ENCODE results near the gene ALS2. TPM values are rescaled to one million over a fixed set of nuclear protein-coding genes. Genes with fewer than 3 reads are reported as not detected.

ALS2 gene
- total RNA-seq, result 11.6 and 14.2 TPM in 2 replicates

DNA sequence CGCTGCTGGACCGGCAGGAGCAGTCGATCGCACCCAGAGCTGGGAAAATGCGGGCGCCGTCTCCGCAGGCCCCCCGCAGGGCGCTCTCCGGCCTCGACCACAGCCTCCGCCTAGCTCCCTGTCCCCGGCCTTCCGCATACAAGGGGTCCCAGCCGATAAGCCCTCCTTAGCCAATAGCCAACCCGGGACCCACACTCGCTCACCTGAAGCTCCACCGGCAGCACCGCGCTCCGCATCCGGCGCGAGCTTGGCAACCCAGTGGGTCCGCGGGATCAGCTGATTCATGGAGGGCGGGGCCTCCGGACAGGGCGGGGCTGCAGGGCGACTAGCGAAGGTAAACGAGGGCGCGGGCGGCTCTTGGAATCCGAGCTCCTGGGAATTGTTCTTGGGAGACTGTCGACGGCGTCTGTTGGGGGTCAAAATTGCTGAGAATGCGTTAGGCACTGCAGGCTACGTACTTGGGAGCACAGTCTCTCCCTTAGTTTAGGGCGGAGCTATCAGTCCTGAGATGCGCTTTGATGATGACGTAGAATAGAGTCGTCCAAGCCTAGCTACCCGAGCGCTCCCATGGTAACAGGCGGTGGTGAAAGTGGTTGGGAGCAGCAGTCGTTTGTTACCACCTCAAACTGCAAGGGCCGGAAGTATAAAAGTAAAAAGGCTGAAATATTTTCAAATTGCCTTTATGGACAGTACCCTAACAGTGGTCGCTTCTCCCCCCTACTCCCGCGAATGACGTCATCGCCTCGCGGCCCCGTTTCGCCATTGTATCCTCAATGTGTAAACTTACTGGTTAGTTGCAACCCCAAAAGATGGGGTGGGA is at the start of gene ALS2:
TSS of gene ALS2 (minus strand) at position 260 of the 820 bp plus-strand sequence. CDS start 12,048 bp downstream, outside the sequence.
- intact Hi-C loops (cut with micrococcal nuclease), result loop anchor here (1.0 to 10.0 kb wide), 16 partner anchors 139 to 1869 kb away; partner anchors contain the start of genes BZW1, C2orf69, CFLAR and CLK1
- peak; percentile 90 for ATAC-seq (ENCODE audit: low read depth)
- peak; percentile 95 for DNase-seq
- peak within 1 kb of the TSS; percentile 96 for H3K4me3 Mint-ChIP-seq
- H3K27ac Mint-ChIP-seq, result peak within 1 kb of the TSS; percentile 95
- peaks cover 7% of the 10 kb centered on the region for H3K27me3 Mint-ChIP-seq
- peaks cover 12% of the 10 kb centered on the region for H3K36me3 Mint-ChIP-seq (ENCODE audit: low read depth)
- peaks cover 17% of the 10 kb centered on the region for H3K4me1 Mint-ChIP-seq
- H3K9me3 Mint-ChIP-seq, result no peaks in the 10 kb centered on the region
- POLR2A ChIA-PET, result interaction anchor here (0.6 to 1.6 kb wide), 12 partner anchors 18 to 1458 kb away, joined by 3 to 13 read pairs (median 4); partner anchors contain the start of genes CLK1, CYP20A1, NIF3L1 and NOP58
- TF ChIP-seq, protein P1, sequence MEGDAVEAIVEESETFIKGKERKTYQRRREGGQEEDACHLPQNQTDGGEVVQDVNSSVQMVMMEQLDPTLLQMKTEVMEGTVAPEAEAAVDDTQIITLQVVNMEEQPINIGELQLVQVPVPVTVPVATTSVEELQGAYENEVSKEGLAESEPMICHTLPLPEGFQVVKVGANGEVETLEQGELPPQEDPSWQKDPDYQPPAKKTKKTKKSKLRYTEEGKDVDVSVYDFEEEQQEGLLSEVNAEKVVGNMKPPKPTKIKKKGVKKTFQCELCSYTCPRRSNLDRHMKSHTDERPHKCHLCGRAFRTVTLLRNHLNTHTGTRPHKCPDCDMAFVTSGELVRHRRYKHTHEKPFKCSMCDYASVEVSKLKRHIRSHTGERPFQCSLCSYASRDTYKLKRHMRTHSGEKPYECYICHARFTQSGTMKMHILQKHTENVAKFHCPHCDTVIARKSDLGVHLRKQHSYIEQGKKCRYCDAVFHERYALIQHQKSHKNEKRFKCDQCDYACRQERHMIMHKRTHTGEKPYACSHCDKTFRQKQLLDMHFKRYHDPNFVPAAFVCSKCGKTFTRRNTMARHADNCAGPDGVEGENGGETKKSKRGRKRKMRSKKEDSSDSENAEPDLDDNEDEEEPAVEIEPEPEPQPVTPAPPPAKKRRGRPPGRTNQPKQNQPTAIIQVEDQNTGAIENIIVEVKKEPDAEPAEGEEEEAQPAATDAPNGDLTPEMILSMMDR (IDR thresholded peaks at IDR 0.05), result no peak
- CTCF ChIA-PET, result interaction anchor here (0.8 to 1.5 kb wide), 2 partner anchors 549 to 1068 kb away, joined by 3 read pairs; no protein-coding TSS in a partner anchor

GRCh38 chr2:201828220-201828619 is 47.5 kb upstream of the ALS2 start:
- ChIA-PET POLR2A (no interaction called here), CTCF (no interaction called here)
- no peak overlapping the region for H3K4me3 Mint-ChIP-seq
- TF ChIP-seq, protein P1 (IDR thresholded peaks at IDR 0.05), result no peak
- no peak for DNase-seq
- intact Hi-C loops (cut with micrococcal nuclease), result no loop called here
- H3K27me3 Mint-ChIP-seq, result peaks cover 10% of the 10 kb centered on the region
- H3K27ac Mint-ChIP-seq, result no peak overlapping the region
- ATAC-seq (ENCODE audit: low read depth), result no peak
- no peaks in the 10 kb centered on the region for H3K4me1 Mint-ChIP-seq
- H3K9me3 Mint-ChIP-seq, result no peaks in the 10 kb centered on the region
- no peaks in the 10 kb centered on the region for H3K36me3 Mint-ChIP-seq (ENCODE audit: low read depth)

DNA sequence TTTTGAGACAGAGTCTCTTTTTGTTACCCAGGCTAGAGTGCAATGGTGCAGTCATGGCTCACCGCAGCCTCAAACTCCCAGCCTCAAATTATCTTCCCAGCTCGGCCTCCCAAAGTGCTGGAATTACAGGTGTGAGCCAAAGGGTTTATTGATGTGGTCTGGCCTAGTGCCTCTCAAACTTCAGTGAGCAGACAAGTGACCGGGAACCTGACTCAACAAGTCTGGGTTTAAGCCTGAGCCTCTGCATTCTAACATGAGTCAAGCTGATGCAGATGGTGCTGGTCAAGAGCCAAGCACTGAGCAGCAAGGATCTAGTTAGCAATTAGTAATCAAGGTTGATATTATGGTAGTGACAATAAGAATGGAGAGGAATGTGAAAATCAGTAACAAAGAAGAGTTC is 46.9 kb upstream of the ALS2 start:
- POLR2A ChIA-PET, result no interaction called here
- intact Hi-C loops (cut with micrococcal nuclease), result no loop called here
- DNase-seq (no peak), ATAC-seq (ENCODE audit: low read depth) (no peak)
- CTCF ChIA-PET, result no interaction called here
- TF ChIP-seq, protein P1 (IDR thresholded peaks at IDR 0.05), result no peak
- Mint-ChIP-seq H3K9me3 (no peaks in the 10 kb centered on the region), H3K4me3 (no peak overlapping the region), H3K36me3 (ENCODE audit: low read depth) (no peaks in the 10 kb centered on the region), H3K4me1 (no peaks in the 10 kb centered on the region), H3K27me3 (peaks cover 10% of the 10 kb centered on the region), H3K27ac (no peak overlapping the region)

GRCh38 chr2:201824212-201824611 is 43.5 kb upstream of the ALS2 start:
- TF ChIP-seq, protein P1 (IDR thresholded peaks at IDR 0.05), result no peak
- Mint-ChIP-seq H3K4me1 (no peaks in the 10 kb centered on the region), H3K27me3 (peaks cover 11% of the 10 kb centered on the region), H3K36me3 (ENCODE audit: low read depth) (no peaks in the 10 kb centered on the region), H3K4me3 (no peak overlapping the region), H3K9me3 (no peaks in the 10 kb centered on the region), H3K27ac (no peak overlapping the region)
- DNase-seq (no peak), ATAC-seq (ENCODE audit: low read depth) (no peak)
- intact Hi-C loops (cut with micrococcal nuclease), result no loop called here
- ChIA-PET POLR2A (no interaction called here), CTCF (no interaction called here)

DNA sequence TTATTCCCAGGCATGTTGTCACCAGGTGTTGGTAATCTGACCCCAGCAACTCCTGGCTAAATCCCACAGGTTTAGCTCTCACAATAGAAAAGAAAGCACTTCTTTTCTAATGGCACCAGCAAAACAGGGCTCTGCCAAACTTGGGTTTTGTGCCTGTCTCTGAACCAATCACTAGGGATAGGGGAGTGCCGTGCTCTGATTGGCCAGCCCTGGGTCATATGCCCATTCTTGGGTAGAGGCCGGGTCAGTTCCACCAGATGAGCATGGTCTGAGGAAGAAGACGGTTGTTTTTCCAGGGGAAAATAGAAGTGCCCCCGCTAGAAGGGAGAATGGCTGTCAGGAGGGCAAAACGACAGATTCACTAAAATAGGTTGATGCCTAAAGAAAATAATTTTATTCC is 40.3 kb upstream of the ALS2 start:
- H3K27ac Mint-ChIP-seq, result no peak overlapping the region
- ChIA-PET POLR2A (no interaction called here), CTCF (no interaction called here)
- intact Hi-C loops (cut with micrococcal nuclease), result no loop called here
- peaks cover 10% of the 10 kb centered on the region for H3K27me3 Mint-ChIP-seq
- ATAC-seq (ENCODE audit: low read depth) (no peak), DNase-seq (no peak)
- TF ChIP-seq, protein P1 (IDR thresholded peaks at IDR 0.05), result no peak
- no peak overlapping the region for H3K4me3 Mint-ChIP-seq
- no peaks in the 10 kb centered on the region for H3K36me3 Mint-ChIP-seq (ENCODE audit: low read depth)
- H3K9me3 Mint-ChIP-seq, result no peaks in the 10 kb centered on the region
- H3K4me1 Mint-ChIP-seq, result no peaks in the 10 kb centered on the region

Measured in activated B cell treated with CpG ODN at 0.5 μM for 24 hours (primary cell).